ENCODE results near the gene CCDC93. TPM values are rescaled to one million over a fixed set of nuclear protein-coding genes. Genes with fewer than 3 reads are reported as not detected.

Gene CCDC93
- total and polyA plus RNA-seq, 10 of the 15 experiments (the other 5 are each of a cell fraction or from before 2014, with no cell fraction given) = 3.6 to 27.2 (median 13.5) TPM

DNA sequence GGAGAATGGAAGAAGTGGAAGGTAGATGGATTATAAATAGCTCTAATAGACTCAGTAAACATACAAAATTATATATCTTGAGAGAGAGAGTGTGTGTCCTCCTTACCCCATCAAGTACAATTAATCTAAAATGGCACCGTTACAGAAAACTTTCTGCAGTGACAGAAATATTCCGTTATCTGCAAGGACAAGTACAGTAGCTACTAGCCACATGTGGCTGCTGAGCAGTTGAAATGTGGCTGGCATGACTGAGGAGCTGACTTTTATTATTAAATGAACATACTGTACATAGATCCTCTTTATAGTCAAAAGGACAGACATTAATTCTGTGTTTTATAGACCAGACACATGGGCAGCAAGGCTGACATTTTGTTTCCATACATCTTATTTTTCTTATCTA lies 7.0 kb downstream of the CCDC93 start:
- Histone ChIP-seq H3K4me2 (ENCODE audit: control insufficient read depth, insufficient read depth) (no peak overlapping the region), H3K4me1 (ENCODE audit: control insufficient read depth, insufficient read depth, low read length) (no peaks in the 10 kb centered on the region; the same call in 1 of the 2 replicates), H2AFZ (ENCODE audit: control insufficient read depth, low read depth, low read length) (no peak overlapping the region), H3K4me3 (no peak overlapping the region), H3K36me3 (ENCODE audit: control insufficient read depth in 2 of 2, insufficient read depth in 2 of 2, low read length in 1 of 2) (peaks cover 9 to 15% of the 10 kb centered on the region in 2 experiments), H3K79me2 (ENCODE audit: control insufficient read depth, insufficient read depth, low read length) (peaks cover 15% of the 10 kb centered on the region), H3K9ac (ENCODE audit: control insufficient read depth, insufficient read depth, low read length) (no peak overlapping the region), H3K9me3 (replicated peaks; ENCODE audit: control insufficient read depth, insufficient read depth, low read length) (no peaks in the 10 kb centered on the region), H4K20me1 (ENCODE audit: control insufficient read depth, insufficient read depth) (peaks cover 6% of the 10 kb centered on the region), H3K27ac (ENCODE audit: control insufficient read depth, insufficient read depth) (no peak overlapping the region), H3K27me3 (replicated peaks in 1 of 2; ENCODE audit: control insufficient read depth in 2 of 2, insufficient read depth in 2 of 2, low read length in 1 of 2) (no peaks in the 10 kb centered on the region)
- POLR2A ChIA-PET = no interaction called here
- no peak for FAIRE-seq
- intact Hi-C loops (cut with micrococcal nuclease; ENCODE audit: unreplicated experiment) = no loop called here
- no peak for ATAC-seq
- no peak for DNase-seq (ENCODE audit: low read depth, low spot score)
- no TSS peak for BruUV-seq (replicated peaks)
- RAD21 ChIA-PET (ENCODE audit: unreplicated experiment) = interaction anchor here (1.5 kb wide), 1 partner anchor 192 kb away, joined by 7 read pairs; the partner anchor contains the start of gene DDX18
- in situ Hi-C loops (cut with MboI) = no loop called here
- SMC1A ChIA-PET (ENCODE audit: uncharacterized antibody, unreplicated experiment) = interaction anchor here (1.2 kb wide), 1 partner anchor 9 kb away, joined by 3 read pairs; no protein-coding TSS in a partner anchor
- WGBS (ENCODE audit: insufficient coverage, insufficient replicate concordance, low lambda C conversion rate, missing lambda C conversion rate) = 92% methylated on average over 2 of the region's 2 CpGs
- CTCF ChIA-PET = interaction anchor here (0.6 to 6.2 kb wide), 5 partner anchors 11 to 192 kb away, joined by 3 to 123 read pairs (median 3); partner anchors contain the start of gene DDX18
- TF ChIP-seq EGR1 (IDR thresholded peaks at IDR 0.05; ENCODE audit: borderline replicate concordance in 1 of 2, low read depth in 2 of 2, low read length in 2 of 2) = no peak
- no peak for TF ChIP-seq PML (IDR thresholded peaks at IDR 0.05; ENCODE audit: low read length)
- TF ChIP-seq, protein P1, sequence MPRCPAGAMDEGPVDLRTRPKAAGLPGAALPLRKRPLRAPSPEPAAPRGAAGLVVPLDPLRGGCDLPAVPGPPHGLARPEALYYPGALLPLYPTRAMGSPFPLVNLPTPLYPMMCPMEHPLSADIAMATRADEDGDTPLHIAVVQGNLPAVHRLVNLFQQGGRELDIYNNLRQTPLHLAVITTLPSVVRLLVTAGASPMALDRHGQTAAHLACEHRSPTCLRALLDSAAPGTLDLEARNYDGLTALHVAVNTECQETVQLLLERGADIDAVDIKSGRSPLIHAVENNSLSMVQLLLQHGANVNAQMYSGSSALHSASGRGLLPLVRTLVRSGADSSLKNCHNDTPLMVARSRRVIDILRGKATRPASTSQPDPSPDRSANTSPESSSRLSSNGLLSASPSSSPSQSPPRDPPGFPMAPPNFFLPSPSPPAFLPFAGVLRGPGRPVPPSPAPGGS (IDR thresholded peaks at IDR 0.05; ENCODE audit: borderline replicate concordance, insufficient read depth, low read depth, low read length, poor library complexity, severe bottlenecking) = no peak
- no peak for TF ChIP-seq MEF2A (IDR thresholded peaks at IDR 0.05; ENCODE audit: insufficient read depth, low read depth, low read length)
- TF ChIP-seq, protein P2, sequence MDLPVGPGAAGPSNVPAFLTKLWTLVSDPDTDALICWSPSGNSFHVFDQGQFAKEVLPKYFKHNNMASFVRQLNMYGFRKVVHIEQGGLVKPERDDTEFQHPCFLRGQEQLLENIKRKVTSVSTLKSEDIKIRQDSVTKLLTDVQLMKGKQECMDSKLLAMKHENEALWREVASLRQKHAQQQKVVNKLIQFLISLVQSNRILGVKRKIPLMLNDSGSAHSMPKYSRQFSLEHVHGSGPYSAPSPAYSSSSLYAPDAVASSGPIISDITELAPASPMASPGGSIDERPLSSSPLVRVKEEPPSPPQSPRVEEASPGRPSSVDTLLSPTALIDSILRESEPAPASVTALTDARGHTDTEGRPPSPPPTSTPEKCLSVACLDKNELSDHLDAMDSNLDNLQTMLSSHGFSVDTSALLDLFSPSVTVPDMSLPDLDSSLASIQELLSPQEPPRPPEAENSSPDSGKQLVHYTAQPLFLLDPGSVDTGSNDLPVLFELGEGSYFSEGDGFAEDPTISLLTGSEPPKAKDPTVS (IDR thresholded peaks at IDR 0.05; ENCODE audit: low read depth, low read length) = no peak

All from GM12878 (cell line).